ENCODE data around the gene ELP1.

DNA sequence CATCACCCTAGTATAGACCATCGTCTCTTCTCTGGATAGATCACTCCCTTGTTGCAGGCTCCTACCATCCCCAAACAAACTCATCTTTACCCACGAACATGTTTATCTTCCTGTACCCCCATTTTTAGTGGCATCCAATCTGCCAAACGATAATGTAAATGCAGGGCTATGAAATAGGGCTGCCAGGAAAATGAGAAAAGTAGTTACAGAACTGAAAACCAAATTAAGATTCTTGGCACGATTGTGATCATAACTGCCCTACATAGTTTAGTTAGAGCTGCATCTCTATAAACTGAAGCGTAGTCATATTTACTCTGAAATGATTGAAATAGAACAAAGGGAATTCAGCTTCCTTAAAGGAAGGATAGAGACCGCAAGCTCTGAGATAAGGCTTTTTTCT lies 26.4 kb upstream of the ELP1 start:
- TF ChIP-seq, protein P1, sequence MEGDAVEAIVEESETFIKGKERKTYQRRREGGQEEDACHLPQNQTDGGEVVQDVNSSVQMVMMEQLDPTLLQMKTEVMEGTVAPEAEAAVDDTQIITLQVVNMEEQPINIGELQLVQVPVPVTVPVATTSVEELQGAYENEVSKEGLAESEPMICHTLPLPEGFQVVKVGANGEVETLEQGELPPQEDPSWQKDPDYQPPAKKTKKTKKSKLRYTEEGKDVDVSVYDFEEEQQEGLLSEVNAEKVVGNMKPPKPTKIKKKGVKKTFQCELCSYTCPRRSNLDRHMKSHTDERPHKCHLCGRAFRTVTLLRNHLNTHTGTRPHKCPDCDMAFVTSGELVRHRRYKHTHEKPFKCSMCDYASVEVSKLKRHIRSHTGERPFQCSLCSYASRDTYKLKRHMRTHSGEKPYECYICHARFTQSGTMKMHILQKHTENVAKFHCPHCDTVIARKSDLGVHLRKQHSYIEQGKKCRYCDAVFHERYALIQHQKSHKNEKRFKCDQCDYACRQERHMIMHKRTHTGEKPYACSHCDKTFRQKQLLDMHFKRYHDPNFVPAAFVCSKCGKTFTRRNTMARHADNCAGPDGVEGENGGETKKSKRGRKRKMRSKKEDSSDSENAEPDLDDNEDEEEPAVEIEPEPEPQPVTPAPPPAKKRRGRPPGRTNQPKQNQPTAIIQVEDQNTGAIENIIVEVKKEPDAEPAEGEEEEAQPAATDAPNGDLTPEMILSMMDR (IDR thresholded peaks at IDR 0.05): no peak
- TF ChIP-seq POLR2AphosphoS5 (IDR thresholded peaks at IDR 0.05) (no peak), POLR2A (IDR thresholded peaks at IDR 0.05) (no peak), EP300 (IDR thresholded peaks at IDR 0.05) (no peak)
